Spleen (tissue), 11 donors: Measurements from ENCODE around the gene SHC3. TPM values are rescaled to one million over a fixed set of nuclear protein-coding genes. Genes with fewer than 3 reads are reported as not detected.

Source experiments
- DNase-seq: peaks from one replicate; pipeline ENCODE4 v3.0.0-alpha.2; 2020
- H3K27ac ChIP-seq, 8 donors: fragments of 200-600 bp; sonication (generic) in 7 of 8; 1 replicate in 4 of 8; 2 replicates in 4 of 8; pipeline versions ENCODE4 v1.5.0 to v1.8.0; 2016 to 2021; ENCODE audit warnings: inconsistent platforms in 4 of 8, mild to moderate bottlenecking in 4 of 8, moderate library complexity in 1 of 8
- H3K27me3 ChIP-seq, 7 donors: fragments of 200-600 bp; sonication (generic) in 6 of 7; replicated peaks in 1 of 7; 1 replicate in 4 of 7; 2 replicates in 3 of 7; pipeline versions ENCODE4 v1.5.0 to v1.8.0; 2016 to 2021; ENCODE audit warnings: inconsistent platforms in 3 of 7, mild to moderate bottlenecking in 1 of 7
- H3K36me3 ChIP-seq, 6 donors: fragments of 200-600 bp; sonication (generic) in 5 of 6; 1 replicate in 4 of 6; 2 replicates in 2 of 6; pipeline versions ENCODE4 v1.5.0 to v1.8.0; 2016 to 2021; ENCODE audit warnings: inconsistent platforms in 2 of 6
- H3K4me1 ChIP-seq, 6 donors: fragments of 200-600 bp; sonication (generic) in 5 of 6; 1 replicate in 3 of 6; 2 replicates in 3 of 6; pipeline versions ENCODE4 v1.5.0 to v1.8.0; 2016 to 2021; ENCODE audit warnings: inconsistent platforms in 3 of 6
- H3K4me3 ChIP-seq, 8 donors: fragments of 200-600 bp; sonication (generic) in 7 of 8; 1 replicate in 4 of 8; 2 replicates in 4 of 8; pipeline versions ENCODE4 v1.5.0 to v1.8.0; 2016 to 2021; ENCODE audit warnings: inconsistent platforms in 4 of 8, mild to moderate bottlenecking in 4 of 8, moderate library complexity in 2 of 8
- H3K9me3 ChIP-seq, 8 donors: fragments of 200-600 bp; sonication (generic) in 7 of 8; 1 replicate in 4 of 8; 2 replicates in 4 of 8; pipeline versions ENCODE4 v1.5.0 to v1.8.0; 2016 to 2021; ENCODE audit warnings: inconsistent platforms in 4 of 8
- POLR2A ChIP-seq, 3 donors: fragments of 450-650 bp; IDR thresholded peaks; one replicate each; pipeline ENCODE4 v1.5.1; 2017; ENCODE audit warnings: antibody characterized with exemption in 3 of 3, mild to moderate bottlenecking in 1 of 3
- POLR2AphosphoS5 ChIP-seq, 3 donors: sonication (generic); formaldehyde crosslinking; IDR thresholded peaks; one replicate each; pipeline ENCODE4 v1.5.1; 2017; ENCODE audit warnings: antibody characterized with exemption in 3 of 3
- WGBS, 5 donors: extraction: QIAGEN DNeasy Blood & Tissue Kit in 3 of 5; methylation state at CpG; one replicate each; pipeline versions ENCODE4 v1.1.5 to v1.1.7; 2013 to 2018; 5-methylcytosine and 5-hydroxymethylcytosine counted together
- intact Hi-C: fragments of 100-400 bp; cut with DNase I; formaldehyde crosslinking; loops from one replicate; pipeline ENCODE4 v1.15.0; 2023; ENCODE audit warnings: low total_unique reads
- polyA plus RNA-seq, 3 donors: library from polyadenylated mRNA; stranded (reverse); fragments of 200-250 nt; gene quantifications; one replicate each; pipeline ENCODE4 v1.2.1, GENCODE V29; 2013
- total RNA-seq, 7 donors: library from RNA; depleted of rRNA in 3 of 7; stranded (reverse); fragments of >200 nt in 3 of 7; fragmentation: NEBNext Ultra II Directional in 4 of 7; extraction: Animal tissue kit (Norgen Biotek cat#: 25700) in 4 of 7; gene quantifications; one replicate each; pipeline versions ENCODE4 v1.1.0 to v1.2.1, GENCODE V29; 2016 to 2021
- TF ChIP-seq, protein P1 (sequence below), 11 experiments: fragments of 200-600 bp in 7 of 11; fragments of 450-650 bp in 4 of 11; sonication (generic) in 4 of 11; IDR thresholded peaks in 8 of 11; conservative IDR thresholded peaks in 3 of 11; 1 replicate in 7 of 11; 2 replicates in 4 of 11; pipeline versions ENCODE4 v1.4.0 to v1.8.0; 2016 to 2021; ENCODE audit warnings: antibody characterized with exemption in 11 of 11, inconsistent platforms in 4 of 11, mild to moderate bottlenecking in 1 of 11
- donor health status: healthy with polysubstance abuse.
- donor health status: DM: no; HTN: no; CAD: no; lungs with moderate emphysema.
- donor health status: DM: no; HTN: no; CAD: no.
- donor health status: Bipolar disorder and iron deficiency.
- donor health status: healthy.
- donor health status: DM: no; HTN: no; CAD: no.
- donor health status: DM: yes; HTN: yes; CAD: no.

SHC3 gene
- total and polyA plus RNA-seq, 10 donors: 0.03 to 0.70 (median 0.07) TPM; not detected in 1

DNA sequence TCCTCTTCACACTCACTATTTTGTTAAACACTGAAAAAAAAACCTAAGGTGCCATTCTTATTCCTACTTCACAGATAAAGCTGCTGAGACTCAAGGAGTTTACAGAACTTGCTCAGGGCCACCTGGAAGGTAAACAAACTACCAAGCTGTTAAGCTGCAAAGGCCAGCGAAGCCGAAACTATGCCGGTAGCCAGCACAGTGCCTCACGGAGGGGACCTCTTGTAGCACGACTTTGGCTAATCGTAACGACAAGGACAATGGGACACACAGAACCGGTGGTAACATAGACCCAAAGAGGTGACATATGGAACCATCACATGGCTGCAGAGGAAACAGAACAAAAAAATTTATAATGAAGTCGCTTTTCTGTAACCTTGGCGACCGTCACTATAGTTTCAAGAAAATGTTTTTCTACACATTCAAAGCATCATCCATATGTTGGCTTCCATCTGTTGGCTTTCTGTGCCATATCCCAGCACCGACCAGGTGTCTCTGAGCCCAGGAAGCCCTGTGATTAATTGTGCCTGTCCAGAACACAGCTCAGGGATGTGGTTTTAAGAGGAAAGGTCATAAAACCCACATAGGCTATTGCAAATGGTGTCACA is 127.1 kb downstream of the SHC3 start:
- WGBS, 5 donors: 90 to 95% (median 91%) methylated on average over 12 of the region's 12 CpGs

DNA sequence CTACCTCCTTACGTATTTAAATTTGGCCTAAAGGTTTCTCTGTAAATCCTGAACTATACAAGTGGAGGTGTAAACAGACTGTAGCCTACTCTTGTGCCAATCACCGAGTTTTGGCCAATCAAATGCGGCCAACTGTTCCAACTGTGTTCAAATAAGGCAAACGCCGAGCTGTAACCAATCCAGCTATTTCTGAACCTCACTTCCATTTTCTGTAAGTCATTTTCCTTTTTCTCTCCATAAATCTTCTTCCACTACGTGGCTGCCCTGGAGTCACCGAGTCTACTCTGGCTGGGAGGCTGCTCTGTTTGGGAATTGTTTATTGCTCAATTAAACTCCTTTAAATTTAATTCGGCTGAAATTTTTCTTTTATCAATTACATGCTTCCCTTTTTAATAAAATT is 129.0 kb downstream of the SHC3 start:
- 85 to 89% (median 87%) methylated on average over 8 of the region's 8 CpGs for WGBS, 5 donors
- Histone ChIP-seq H3K9me3 (no peaks in the 10 kb centered on the region), H3K36me3 (no peaks in the 10 kb centered on the region), H3K27me3 (no peaks in the 10 kb centered on the region), H3K4me1 (no peaks in the 10 kb centered on the region), H3K4me3 (no peak overlapping the region), H3K27ac (no peak overlapping the region)
- intact Hi-C loops: no loop called here
- no peak for DNase-seq
- no peak for TF ChIP-seq POLR2AphosphoS5 (IDR thresholded peaks at IDR 0.05)
- TF ChIP-seq, protein P1, sequence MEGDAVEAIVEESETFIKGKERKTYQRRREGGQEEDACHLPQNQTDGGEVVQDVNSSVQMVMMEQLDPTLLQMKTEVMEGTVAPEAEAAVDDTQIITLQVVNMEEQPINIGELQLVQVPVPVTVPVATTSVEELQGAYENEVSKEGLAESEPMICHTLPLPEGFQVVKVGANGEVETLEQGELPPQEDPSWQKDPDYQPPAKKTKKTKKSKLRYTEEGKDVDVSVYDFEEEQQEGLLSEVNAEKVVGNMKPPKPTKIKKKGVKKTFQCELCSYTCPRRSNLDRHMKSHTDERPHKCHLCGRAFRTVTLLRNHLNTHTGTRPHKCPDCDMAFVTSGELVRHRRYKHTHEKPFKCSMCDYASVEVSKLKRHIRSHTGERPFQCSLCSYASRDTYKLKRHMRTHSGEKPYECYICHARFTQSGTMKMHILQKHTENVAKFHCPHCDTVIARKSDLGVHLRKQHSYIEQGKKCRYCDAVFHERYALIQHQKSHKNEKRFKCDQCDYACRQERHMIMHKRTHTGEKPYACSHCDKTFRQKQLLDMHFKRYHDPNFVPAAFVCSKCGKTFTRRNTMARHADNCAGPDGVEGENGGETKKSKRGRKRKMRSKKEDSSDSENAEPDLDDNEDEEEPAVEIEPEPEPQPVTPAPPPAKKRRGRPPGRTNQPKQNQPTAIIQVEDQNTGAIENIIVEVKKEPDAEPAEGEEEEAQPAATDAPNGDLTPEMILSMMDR (IDR thresholded peaks at IDR 0.05 in 8 of 11, conservative IDR thresholded peaks at IDR 0.05 in 3 of 11): no peak
- no peak for TF ChIP-seq POLR2A (IDR thresholded peaks at IDR 0.05)

More for the DNA sequence above, 127.1 kb downstream of the SHC3 start:
- Histone ChIP-seq H3K9me3 (no peaks in the 10 kb centered on the region), H3K4me1 (no peaks in the 10 kb centered on the region), H3K27me3 (peaks cover 0 to 7% (median 0%) of the 10 kb centered on the region in 7 donors), H3K36me3 (no peaks in the 10 kb centered on the region), H3K27ac (no peak overlapping the region), H3K4me3 (no peak overlapping the region)
- no peak for DNase-seq
- intact Hi-C loops: no loop called here
- TF ChIP-seq POLR2AphosphoS5 (IDR thresholded peaks at IDR 0.05) (no peak), POLR2A (IDR thresholded peaks at IDR 0.05) (no peak)
- TF ChIP-seq, protein P1 (IDR thresholded peaks at IDR 0.05 in 8 of 11, conservative IDR thresholded peaks at IDR 0.05 in 3 of 11): no peak

DNA sequence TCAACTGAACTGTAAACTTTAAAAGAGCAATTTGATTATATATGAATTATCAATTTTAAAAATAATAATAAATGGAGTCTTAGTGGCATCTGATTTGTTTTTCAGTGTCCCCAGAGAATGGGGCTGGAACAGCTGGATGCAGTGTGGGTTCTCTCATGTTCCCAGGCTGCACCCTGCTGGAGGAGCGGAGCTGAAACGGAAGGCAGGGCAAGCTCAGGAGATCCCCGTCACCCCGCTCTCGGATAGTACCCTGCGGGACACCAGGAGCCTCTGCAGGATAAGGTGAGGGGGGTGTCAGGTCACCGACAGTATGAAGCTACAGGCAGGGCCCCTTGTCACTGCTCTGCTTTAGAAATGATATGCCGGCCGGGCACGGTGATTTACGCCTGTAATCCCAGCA is 130.0 kb downstream of the SHC3 start:
- no peaks in the 10 kb centered on the region for H3K9me3 ChIP-seq
- WGBS, 5 donors: 84 to 92% (median 90%) methylated on average over 11 of the region's 11 CpGs
- TF ChIP-seq, protein P1 (IDR thresholded peaks at IDR 0.05 in 8 of 11, conservative IDR thresholded peaks at IDR 0.05 in 3 of 11): no peak
- TF ChIP-seq POLR2AphosphoS5 (IDR thresholded peaks at IDR 0.05): no peak
- no peak overlapping the region for H3K27ac ChIP-seq
- no peaks in the 10 kb centered on the region for H3K27me3 ChIP-seq
- intact Hi-C loops: no loop called here
- no peaks in the 10 kb centered on the region for H3K4me1 ChIP-seq
- H3K4me3 ChIP-seq: no peak overlapping the region
- no peak for DNase-seq
- no peaks in the 10 kb centered on the region for H3K36me3 ChIP-seq

DNA sequence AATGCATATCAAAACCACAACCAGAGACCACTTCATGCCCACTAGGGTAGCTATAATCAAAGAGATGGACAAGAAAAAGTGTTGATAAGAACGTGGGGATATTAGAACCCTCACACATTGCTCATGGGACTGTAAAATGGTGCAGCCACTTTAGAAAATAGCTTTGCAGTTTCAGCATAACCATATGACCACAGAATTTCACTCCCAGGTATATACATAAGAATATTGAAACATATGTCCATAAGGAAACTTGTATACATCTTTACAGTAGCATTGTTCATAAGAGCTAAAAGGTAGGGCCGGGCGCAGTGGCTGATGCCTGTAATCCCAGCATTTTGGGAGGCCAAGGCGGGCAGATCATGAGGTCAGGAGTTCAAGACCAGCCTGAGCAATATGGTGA is 131.0 kb downstream of the SHC3 start:
- WGBS, 5 donors: 66 to 90% (median 83%) methylated on average over 4 of the region's 4 CpGs
- no peaks in the 10 kb centered on the region for H3K9me3 ChIP-seq
- no peaks in the 10 kb centered on the region for H3K4me1 ChIP-seq
- TF ChIP-seq, protein P1 (IDR thresholded peaks at IDR 0.05 in 8 of 11, conservative IDR thresholded peaks at IDR 0.05 in 3 of 11): no peak
- TF ChIP-seq POLR2AphosphoS5 (IDR thresholded peaks at IDR 0.05) (no peak), POLR2A (IDR thresholded peaks at IDR 0.05) (no peak)
- no peak overlapping the region for H3K4me3 ChIP-seq
- no peaks in the 10 kb centered on the region for H3K27me3 ChIP-seq
- intact Hi-C loops: no loop called here
- H3K36me3 ChIP-seq: no peaks in the 10 kb centered on the region
- no peak for DNase-seq
- no peak overlapping the region for H3K27ac ChIP-seq
